Measurements from ENCODE around the gene IL6R. TPM values are rescaled to one million over a fixed set of nuclear protein-coding genes. Genes with fewer than 3 reads are reported as not detected.

IL6R gene
- polyA plus RNA-seq, 2 donors = 2.7 to 3.4 TPM

DNA sequence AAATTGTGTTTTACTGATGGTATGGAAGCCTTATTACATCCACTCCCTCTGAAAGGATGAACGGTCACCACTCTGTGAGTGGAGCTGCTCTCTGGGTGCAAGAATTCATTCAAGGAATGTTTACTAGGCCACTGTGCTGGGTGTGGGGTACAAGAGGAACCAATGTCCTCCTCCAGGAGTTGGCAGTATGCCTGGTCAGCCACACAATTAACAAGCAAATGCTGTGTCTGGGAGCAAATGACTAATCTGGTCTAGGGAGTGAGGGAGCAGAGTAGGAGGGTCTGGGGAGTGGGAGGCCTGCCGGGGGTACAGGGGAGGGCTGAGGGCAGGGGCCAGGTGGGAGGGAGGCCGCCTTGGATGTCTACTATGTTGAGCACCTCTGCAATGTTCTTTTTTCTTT is 69.7 kb downstream of the IL6R start:
- 57 to 65% methylated on average over 3 of the region's 3 CpGs for WGBS, 2 donors
- no peaks in the 10 kb centered on the region for H3K9me3 ChIP-seq (ENCODE audit: control insufficient read depth in 2 of 2, insufficient read depth in 1 of 2, low read depth in 1 of 2, low read length in 1 of 2)
- no peaks in the 10 kb centered on the region for H3K4me1 ChIP-seq (ENCODE audit: control insufficient read depth in 2 of 2, insufficient read depth in 2 of 2, low read length in 1 of 2)
- no peak overlapping the region for H3K27ac ChIP-seq (ENCODE audit: low read depth in 2 of 2, low read length in 1 of 2)
- no peak overlapping the region for H3K4me3 ChIP-seq (ENCODE audit: low read depth in 1 of 2, low read length in 2 of 2)
- H3K27me3 ChIP-seq (ENCODE audit: control insufficient read depth in 1 of 2, insufficient read depth in 2 of 2, low read length in 2 of 2) = no peaks in the 10 kb centered on the region
- H3K36me3 ChIP-seq (ENCODE audit: control insufficient read depth in 2 of 2, insufficient read depth in 2 of 2, low read length in 1 of 2) = no peaks in the 10 kb centered on the region

- H3K27ac ChIP-seq (ENCODE audit: low read depth in 2 of 2, low read length in 1 of 2) = no peak overlapping the region
- WGBS, 2 donors = 97 to 100% methylated on average over 1 of the region's 1 CpG
- no peaks in the 10 kb centered on the region for H3K9me3 ChIP-seq (ENCODE audit: control insufficient read depth in 2 of 2, insufficient read depth in 1 of 2, low read depth in 1 of 2, low read length in 1 of 2)
- no peaks in the 10 kb centered on the region for H3K27me3 ChIP-seq (ENCODE audit: control insufficient read depth in 1 of 2, insufficient read depth in 2 of 2, low read length in 2 of 2)
- no peaks in the 10 kb centered on the region for H3K4me1 ChIP-seq (ENCODE audit: control insufficient read depth in 2 of 2, insufficient read depth in 2 of 2, low read length in 1 of 2)
- no peak overlapping the region for H3K4me3 ChIP-seq (ENCODE audit: low read depth in 1 of 2, low read length in 2 of 2)
- no peaks in the 10 kb centered on the region for H3K36me3 ChIP-seq (ENCODE audit: control insufficient read depth in 2 of 2, insufficient read depth in 2 of 2, low read length in 1 of 2)
These were observed 71.6 kb downstream of the IL6R start for GRCh38 chr1:154476791-154477190.

DNA sequence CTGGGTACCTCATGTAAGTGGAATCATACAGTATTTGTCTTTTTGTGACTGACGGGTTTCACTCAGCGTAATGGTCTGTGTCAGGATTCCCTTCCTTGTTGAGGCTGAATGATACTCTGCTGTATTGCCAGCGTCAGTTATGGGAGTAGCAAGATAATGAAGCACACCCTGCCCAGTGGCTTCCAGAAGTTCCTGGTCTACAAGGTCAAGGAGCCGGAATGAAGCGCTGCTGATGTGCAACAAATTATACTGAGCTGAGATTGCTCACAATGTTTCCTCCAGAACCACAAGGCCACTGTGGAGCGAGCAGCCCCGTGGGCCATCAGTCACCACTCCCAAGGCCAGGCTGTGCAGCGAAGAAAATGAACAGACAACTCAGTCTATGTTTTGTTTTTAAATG is 72.9 kb downstream of the IL6R start:
- Histone ChIP-seq H3K9me3 (ENCODE audit: control insufficient read depth in 2 of 2, insufficient read depth in 1 of 2, low read depth in 1 of 2, low read length in 1 of 2) (no peaks in the 10 kb centered on the region), H3K27ac (ENCODE audit: low read depth in 2 of 2, low read length in 1 of 2) (no peak overlapping the region), H3K36me3 (ENCODE audit: control insufficient read depth in 2 of 2, insufficient read depth in 2 of 2, low read length in 1 of 2) (no peaks in the 10 kb centered on the region), H3K4me1 (ENCODE audit: control insufficient read depth in 2 of 2, insufficient read depth in 2 of 2, low read length in 1 of 2) (no peaks in the 10 kb centered on the region), H3K27me3 (ENCODE audit: control insufficient read depth in 1 of 2, insufficient read depth in 2 of 2, low read length in 2 of 2) (no peaks in the 10 kb centered on the region), H3K4me3 (ENCODE audit: low read depth in 1 of 2, low read length in 2 of 2) (no peak overlapping the region)
- 72 to 90% methylated on average over 8 of the region's 8 CpGs for WGBS, 2 donors

DNA sequence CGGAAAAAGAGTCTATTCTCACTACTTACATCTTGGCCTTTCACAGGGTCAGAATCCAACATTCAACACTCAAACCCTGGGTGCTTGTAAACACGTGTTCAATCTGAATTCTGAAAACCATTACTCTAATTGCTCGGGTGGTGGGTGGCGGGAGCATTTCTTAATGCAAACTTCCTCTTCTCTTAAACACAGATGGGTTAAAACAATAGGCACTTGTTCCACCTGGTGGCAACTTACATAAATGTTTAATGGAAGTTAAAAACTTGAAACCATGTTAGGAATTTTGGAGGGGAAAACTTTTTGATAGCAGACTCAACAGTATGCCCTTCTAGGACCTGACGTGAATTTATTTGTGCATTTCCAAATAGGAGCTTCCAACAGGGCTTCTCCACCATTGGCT is 73.5 kb downstream of the IL6R start:
- Histone ChIP-seq H3K4me3 (ENCODE audit: low read depth in 1 of 2, low read length in 2 of 2) (no peak overlapping the region), H3K36me3 (ENCODE audit: control insufficient read depth in 2 of 2, insufficient read depth in 2 of 2, low read length in 1 of 2) (no peaks in the 10 kb centered on the region), H3K27ac (ENCODE audit: low read depth in 2 of 2, low read length in 1 of 2) (no peak overlapping the region), H3K4me1 (ENCODE audit: control insufficient read depth in 2 of 2, insufficient read depth in 2 of 2, low read length in 1 of 2) (no peaks in the 10 kb centered on the region), H3K9me3 (ENCODE audit: control insufficient read depth in 2 of 2, insufficient read depth in 1 of 2, low read depth in 1 of 2, low read length in 1 of 2) (no peaks in the 10 kb centered on the region), H3K27me3 (ENCODE audit: control insufficient read depth in 1 of 2, insufficient read depth in 2 of 2, low read length in 2 of 2) (no peaks in the 10 kb centered on the region)
- WGBS, 2 donors = 46 to 53% methylated on average over 5 of the region's 5 CpGs

DNA sequence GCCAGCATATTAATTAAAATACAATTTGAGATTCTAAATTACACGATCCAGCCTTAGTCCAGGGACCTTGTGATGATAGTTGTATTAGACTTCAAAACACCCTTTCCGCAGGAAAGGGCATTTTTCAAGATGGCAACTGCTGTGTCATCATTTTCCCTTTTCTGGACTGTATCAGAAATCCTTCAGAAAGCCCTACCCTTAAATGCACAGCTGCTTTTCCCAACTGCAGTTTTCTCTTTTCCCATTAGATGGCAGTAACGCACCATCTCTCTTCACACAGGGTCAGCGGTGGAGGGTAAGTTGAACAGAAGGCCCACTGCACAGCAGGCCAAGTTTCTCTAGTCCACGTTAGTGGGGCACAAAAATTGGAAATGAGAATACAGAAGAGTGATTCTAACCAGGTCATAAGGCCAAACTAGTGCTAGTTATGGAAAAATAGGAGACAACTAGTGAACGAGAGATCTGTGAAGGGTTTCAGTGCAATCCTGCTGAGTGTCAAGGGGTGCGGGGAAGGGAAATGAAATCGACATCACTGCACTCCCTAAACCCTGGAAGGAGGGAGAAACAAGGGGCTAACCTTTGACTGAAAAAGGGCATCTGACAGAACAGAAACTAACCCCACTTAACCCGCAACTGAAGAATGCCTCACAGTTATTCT is 74.8 kb downstream of the IL6R start:
- Histone ChIP-seq H3K36me3 (ENCODE audit: control insufficient read depth in 2 of 2, insufficient read depth in 2 of 2, low read length in 1 of 2) (no peaks in the 10 kb centered on the region), H3K9me3 (ENCODE audit: control insufficient read depth in 2 of 2, insufficient read depth in 1 of 2, low read depth in 1 of 2, low read length in 1 of 2) (no peaks in the 10 kb centered on the region), H3K4me3 (ENCODE audit: low read depth in 1 of 2, low read length in 2 of 2) (no peak overlapping the region), H3K27ac (ENCODE audit: low read depth in 2 of 2, low read length in 1 of 2) (no peak overlapping the region), H3K27me3 (ENCODE audit: control insufficient read depth in 1 of 2, insufficient read depth in 2 of 2, low read length in 2 of 2) (no peaks in the 10 kb centered on the region), H3K4me1 (ENCODE audit: control insufficient read depth in 2 of 2, insufficient read depth in 2 of 2, low read length in 1 of 2) (no peaks in the 10 kb centered on the region)
- 37 to 39% methylated on average over 9 of the region's 9 CpGs for WGBS, 2 donors

DNA sequence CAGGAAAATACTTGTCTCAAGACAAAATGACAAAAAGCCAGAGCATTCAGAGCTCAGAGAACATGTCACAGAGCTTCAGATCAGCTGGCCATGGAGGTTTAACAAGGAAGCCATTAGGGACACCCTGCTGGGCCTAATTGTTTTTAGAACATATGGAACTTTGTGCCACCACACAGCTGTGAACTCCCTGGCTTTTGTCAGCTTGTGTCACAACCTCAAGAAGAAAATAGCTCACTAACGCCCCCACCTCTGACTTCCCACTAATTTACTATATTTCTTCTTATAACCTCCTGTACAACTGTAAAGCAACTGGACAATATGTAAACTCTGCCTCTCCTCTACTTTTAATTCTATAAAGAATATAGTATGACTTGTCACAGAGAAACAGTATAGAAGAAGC is 75.9 kb downstream of the IL6R start:
- H3K9me3 ChIP-seq (ENCODE audit: control insufficient read depth in 2 of 2, insufficient read depth in 1 of 2, low read depth in 1 of 2, low read length in 1 of 2) = no peaks in the 10 kb centered on the region
- no peak overlapping the region for H3K4me3 ChIP-seq (ENCODE audit: low read depth in 1 of 2, low read length in 2 of 2)
- no peaks in the 10 kb centered on the region for H3K4me1 ChIP-seq (ENCODE audit: control insufficient read depth in 2 of 2, insufficient read depth in 2 of 2, low read length in 1 of 2)
- H3K27me3 ChIP-seq (ENCODE audit: control insufficient read depth in 1 of 2, insufficient read depth in 2 of 2, low read length in 2 of 2) = no peaks in the 10 kb centered on the region
- 62 to 78% methylated on average over 1 of the region's 1 CpG for WGBS, 2 donors
- no peaks in the 10 kb centered on the region for H3K36me3 ChIP-seq (ENCODE audit: control insufficient read depth in 2 of 2, insufficient read depth in 2 of 2, low read length in 1 of 2)
- H3K27ac ChIP-seq (ENCODE audit: low read depth in 2 of 2, low read length in 1 of 2) = no peak overlapping the region

- Histone ChIP-seq H3K4me3 (ENCODE audit: low read depth in 1 of 2, low read length in 2 of 2) (no peak overlapping the region), H3K36me3 (ENCODE audit: control insufficient read depth in 2 of 2, insufficient read depth in 2 of 2, low read length in 1 of 2) (no peaks in the 10 kb centered on the region), H3K9me3 (ENCODE audit: control insufficient read depth in 2 of 2, insufficient read depth in 1 of 2, low read depth in 1 of 2, low read length in 1 of 2) (no peaks in the 10 kb centered on the region), H3K27ac (ENCODE audit: low read depth in 2 of 2, low read length in 1 of 2) (peak overlapping the region in 1 of 2 donors; percentile 5), H3K27me3 (ENCODE audit: control insufficient read depth in 1 of 2, insufficient read depth in 2 of 2, low read length in 2 of 2) (no peaks in the 10 kb centered on the region), H3K4me1 (ENCODE audit: control insufficient read depth in 2 of 2, insufficient read depth in 2 of 2, low read length in 1 of 2) (no peaks in the 10 kb centered on the region)
- 66 to 72% methylated on average over 14 of the region's 14 CpGs for WGBS, 2 donors
These were observed 79.0 kb downstream of the IL6R start for GRCh38 chr1:154483941-154484803.

- no peak overlapping the region for H3K27ac ChIP-seq (ENCODE audit: low read depth in 2 of 2, low read length in 1 of 2)
These were observed 80.0 kb downstream of the IL6R start for GRCh38 chr1:154485106-154485505.

DNA sequence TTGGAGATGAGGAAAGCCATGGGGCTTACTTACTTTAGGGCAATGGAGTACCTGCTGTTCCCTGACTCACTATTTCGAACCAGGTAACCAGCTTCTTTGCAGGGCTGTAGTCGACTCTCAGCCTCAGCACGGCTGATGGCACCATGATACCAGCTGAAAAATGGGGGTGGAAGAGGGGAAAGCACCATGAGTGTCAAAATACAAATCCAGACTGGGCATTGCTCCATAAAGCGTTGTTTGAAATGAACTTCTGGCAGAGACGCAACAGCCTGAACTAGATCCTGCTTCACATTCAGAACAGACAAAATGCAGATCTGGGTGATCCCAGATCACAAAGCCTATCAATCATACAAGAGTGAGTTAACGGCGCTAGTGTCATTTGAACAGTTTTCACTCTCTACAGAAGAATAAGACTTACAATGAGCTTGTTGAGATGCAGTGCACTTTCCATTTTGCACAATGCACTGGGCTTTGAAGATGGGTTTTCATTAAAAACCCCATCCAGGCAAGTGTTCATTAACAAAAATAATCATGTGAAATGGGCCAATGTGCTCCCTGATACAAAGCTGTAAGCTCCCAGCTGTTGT is 80.9 kb downstream of the IL6R start:
- Histone ChIP-seq H3K27ac (ENCODE audit: low read depth in 2 of 2, low read length in 1 of 2) (peak overlapping the region in 1 of 2 donors; percentile 51), H3K36me3 (ENCODE audit: control insufficient read depth in 2 of 2, insufficient read depth in 2 of 2, low read length in 1 of 2) (no peaks in the 10 kb centered on the region), H3K27me3 (ENCODE audit: control insufficient read depth in 1 of 2, insufficient read depth in 2 of 2, low read length in 2 of 2) (no peaks in the 10 kb centered on the region), H3K4me3 (ENCODE audit: low read depth in 1 of 2, low read length in 2 of 2) (no peak overlapping the region), H3K9me3 (ENCODE audit: control insufficient read depth in 2 of 2, insufficient read depth in 1 of 2, low read depth in 1 of 2, low read length in 1 of 2) (no peaks in the 10 kb centered on the region), H3K4me1 (ENCODE audit: control insufficient read depth in 2 of 2, insufficient read depth in 2 of 2, low read length in 1 of 2) (no peaks in the 10 kb centered on the region)
- 41 to 44% methylated on average over 7 of the region's 7 CpGs for WGBS, 2 donors

More at GRCh38 chr1:154485106-154485505, 80.0 kb downstream of the IL6R start:
- Histone ChIP-seq H3K4me1 (ENCODE audit: control insufficient read depth in 2 of 2, insufficient read depth in 2 of 2, low read length in 1 of 2) (no peaks in the 10 kb centered on the region), H3K27me3 (ENCODE audit: control insufficient read depth in 1 of 2, insufficient read depth in 2 of 2, low read length in 2 of 2) (no peaks in the 10 kb centered on the region), H3K9me3 (ENCODE audit: control insufficient read depth in 2 of 2, insufficient read depth in 1 of 2, low read depth in 1 of 2, low read length in 1 of 2) (no peaks in the 10 kb centered on the region), H3K4me3 (ENCODE audit: low read depth in 1 of 2, low read length in 2 of 2) (no peak overlapping the region), H3K36me3 (ENCODE audit: control insufficient read depth in 2 of 2, insufficient read depth in 2 of 2, low read length in 1 of 2) (no peaks in the 10 kb centered on the region)
- 71 to 78% methylated on average over 5 of the region's 5 CpGs for WGBS, 2 donors
